ENCODE data around the gene CAMK1. TPM values are rescaled to one million over a fixed set of nuclear protein-coding genes. Genes with fewer than 3 reads are reported as not detected.

CAMK1 gene
- total and polyA plus RNA-seq, 2 of the 4 experiments (the other 2 are of a cell fraction): 33.3 to 36.4 TPM

DNA sequence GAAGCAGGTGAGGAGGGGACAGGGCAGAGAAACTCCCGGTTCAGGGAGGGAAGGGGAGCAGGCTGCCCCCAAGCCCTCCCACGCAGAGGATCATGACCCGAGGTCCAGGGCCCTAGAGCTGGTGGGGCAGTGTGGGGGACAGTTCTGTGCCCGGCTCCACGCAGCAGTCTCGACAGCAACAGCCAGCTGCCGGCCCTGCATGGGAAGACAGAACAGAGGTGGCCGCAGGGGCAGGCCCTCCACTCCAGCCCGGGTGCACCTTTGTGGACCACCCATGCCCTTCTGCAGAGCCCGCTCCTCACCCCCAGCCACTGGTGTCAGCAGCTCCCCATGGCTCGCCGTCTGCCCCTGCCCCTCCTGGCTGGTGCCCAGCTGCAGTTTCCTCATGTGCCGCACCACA, 12.3 kb downstream of the CAMK1 start:
- no peak overlapping the region for H2BK5ac ChIP-seq (ENCODE audit: low read depth, low read length, poor library complexity, severe bottlenecking)
- H3K14ac ChIP-seq (replicated peaks; ENCODE audit: low read depth, low read length): no peak overlapping the region
- peaks cover 46% of the 10 kb centered on the region for H3K36me3 ChIP-seq (ENCODE audit: control insufficient read depth, insufficient read depth, low read length)
- H4K8ac ChIP-seq (ENCODE audit: low read depth in 2 of 2, low read length in 2 of 2): no peak overlapping the region
- no TSS peak for BruUV-seq (replicated peaks)
- ATAC-seq (ENCODE audit: low read depth) (no peak), DNase-seq (no peak)
- H4K91ac ChIP-seq (ENCODE audit: insufficient read depth, low read depth, low read length): no peak overlapping the region
- no peak overlapping the region for H2AFZ ChIP-seq (replicated peaks; ENCODE audit: low read length, poor library complexity)
- peaks cover 3% of the 10 kb centered on the region; the same call in 1 of the 2 replicates for H3K9me1 ChIP-seq (ENCODE audit: insufficient read depth, low read length)
- peaks cover 0 to 4% of the 10 kb centered on the region in 2 experiments; a peak in 1 of 4 replicates for H3K79me1 ChIP-seq (ENCODE audit: low read depth in 1 of 2, low read length in 2 of 2)
- CTCF ChIA-PET: no interaction called here
- no peak overlapping the region for H3K56ac ChIP-seq (ENCODE audit: extremely low read depth, insufficient read depth, low read length)
- in situ Hi-C loops (cut with MboI; ENCODE audit: low sequenced_read_pairs): no loop called here
- no peak overlapping the region for H3K4ac ChIP-seq (ENCODE audit: low read depth, low read length)
- no peak overlapping the region for H2BK15ac ChIP-seq (ENCODE audit: low read depth, low read length)
- no peak overlapping the region for H2BK120ac ChIP-seq (ENCODE audit: low read depth, low read length)
- no peak overlapping the region for H2BK20ac ChIP-seq (ENCODE audit: low read depth, low read length)
- no peak overlapping the region for H4K5ac ChIP-seq (ENCODE audit: low read depth, low read length)
- H3K18ac ChIP-seq (ENCODE audit: low read depth, low read length): no peak overlapping the region
- TF ChIP-seq SMC3 (IDR thresholded peaks at IDR 0.05; ENCODE audit: low read depth, low read length) (no peak), FOS (IDR thresholded peaks at IDR 0.05; ENCODE audit: low read depth, low read length) (no peak), NFE2L2 (IDR thresholded peaks at IDR 0.05; ENCODE audit: low read depth, low read length) (no peak)
- intact Hi-C loops (cut with micrococcal nuclease): no loop called here
- H3K27me3 ChIP-seq (ENCODE audit: control insufficient read depth, insufficient read depth, low read length): no peaks in the 10 kb centered on the region
- no peak overlapping the region for H3K4me2 ChIP-seq (ENCODE audit: low read depth, low read length)
- POLR2A ChIA-PET (ENCODE audit: unreplicated experiment): no interaction called here
- H3K9ac ChIP-seq (ENCODE audit: low read depth, low read length): no peak overlapping the region
- no peak overlapping the region for H2AK5ac ChIP-seq (ENCODE audit: low read depth, low read length)
- no peak overlapping the region for H3K23ac ChIP-seq (ENCODE audit: low read depth, low read length)
- no peak overlapping the region for H3K4me3 ChIP-seq (ENCODE audit: insufficient read depth, low read depth, low read length)
- dilution Hi-C loops (cut with HindIII; ENCODE audit: low sequenced_read_pairs, unreplicated experiment): no loop called here
- H2AK9ac ChIP-seq (replicated peaks; ENCODE audit: low read depth, low read length, poor library complexity): no peak overlapping the region
- H3K4me1 ChIP-seq (ENCODE audit: control insufficient read depth, insufficient read depth, low read length): no peaks in the 10 kb centered on the region
- H3K27ac ChIP-seq (ENCODE audit: insufficient read depth, low read length): no peak overlapping the region
- 98% methylated on average over 5 of the region's 13 CpGs; no CpG with 5 or more reads in 1 of the 2 experiments for WGBS, 2 experiments (ENCODE audit: extremely low coverage in 2 of 2, insufficient read length in 1 of 2)
- no peaks in the 10 kb centered on the region for H3K9me3 ChIP-seq (ENCODE audit: control insufficient read depth, insufficient read depth, low read length)
- H4K20me1 ChIP-seq (ENCODE audit: insufficient read depth, low read length): no peaks in the 10 kb centered on the region

Measured in IMR-90 (cell line).